SK-N-SH (cell line): Measurements from ENCODE around the gene MSI1. TPM values are rescaled to one million over a fixed set of nuclear protein-coding genes. Genes with fewer than 3 reads are reported as not detected.

Source experiments
- CTCF ChIA-PET: fragments of 300-600, 350-600 bp; formaldehyde crosslinking; extraction: SDS; loops from one replicate; lab custom pipeline; 2021; lab: Yijun Ruan, JAX
- POLR2A ChIA-PET: fragments of 350-600 bp; sonication (Branson Sonifier 250); formaldehyde crosslinking; extraction: SDS; loops from one replicate; lab custom pipeline; 2020; ENCODE audit warnings: antibody characterized with exemption, inconsistent platforms; lab: Yijun Ruan, JAX
- DNase-seq: peaks from one replicate; pipeline ENCODE4 v3.0.0; 2012
- H2AFZ ChIP-seq: fragments of 200-600 bp; sonication (generic); 2 replicates; pipeline ENCODE4 v1.8.1; 2016; ENCODE audit warnings: antibody characterized with exemption, mild to moderate bottlenecking, low read depth
- H3F3A ChIP-seq: fragments of 200-600 bp; sonication (generic); replicated peaks from 2 replicates; pipeline ENCODE3; 2016; ENCODE audit warnings: antibody characterized with exemption, mild to moderate bottlenecking; ENCODE audit not compliant: insufficient read depth
- H3K27ac ChIP-seq, 2 experiments: fragments of 200-500 bp in 1 of 2; fragments of 200-600 bp in 1 of 2; sonication (Bioruptor generic) in 1 of 2; sonication (generic), shearing (Covaris generic) in 1 of 2; 2 replicates each; pipeline versions ENCODE4 v1.5.1 to v1.6.1; 2014 to 2016; ENCODE audit warnings: low read depth in 2 of 2, inconsistent platforms in 1 of 2, low read length in 1 of 2, mild to moderate bottlenecking in 1 of 2, mixed read lengths in 1 of 2
- H3K27me3 ChIP-seq: fragments of 200-600 bp; sonication (generic), shearing (Covaris generic); 2 replicates; pipeline ENCODE4 v1.6.1; 2016; ENCODE audit warnings: mixed run types; ENCODE audit not compliant: insufficient read depth
- H3K36me3 ChIP-seq, 2 experiments: fragments of 200-500 bp in 1 of 2; fragments of 200-600 bp in 1 of 2; sonication (Bioruptor generic) in 1 of 2; sonication (generic) in 1 of 2; replicated peaks in 1 of 2; 2 replicates each; pipeline versions ENCODE3 to v1.5.1; 2014 to 2016; ENCODE audit warnings: low read length in 1 of 2, mild to moderate bottlenecking in 1 of 2; ENCODE audit not compliant: insufficient read depth in 2 of 2, control insufficient read depth in 1 of 2
- H3K4me1 ChIP-seq, 2 experiments: fragments of 200-500 bp in 1 of 2; fragments of 200-600 bp in 1 of 2; sonication (Bioruptor generic) in 1 of 2; sonication (generic), shearing (Covaris generic) in 1 of 2; 2 replicates each; pipeline versions ENCODE4 v1.5.1 to v1.6.1; 2014 to 2016; ENCODE audit warnings: low read depth in 1 of 2, low read length in 1 of 2, mixed run types in 1 of 2; ENCODE audit not compliant: insufficient read depth in 2 of 2, control insufficient read depth in 1 of 2
- H3K4me2 ChIP-seq: fragments of 200-600 bp; sonication (generic), shearing (Covaris generic); 2 replicates; pipeline ENCODE4 v1.6.1; 2017; ENCODE audit warnings: mixed run types
- H3K4me3 ChIP-seq, 2 experiments: fragments of 200-500 bp in 1 of 2; fragments of 200-600 bp in 1 of 2; sonication (Bioruptor generic) in 1 of 2; sonication (generic), shearing (Covaris generic) in 1 of 2; 2 replicates each; pipeline versions ENCODE4 v1.5.1 to v1.8.1; 2014 to 2016; ENCODE audit warnings: low read depth in 2 of 2, inconsistent platforms in 1 of 2, low read length in 1 of 2, mild to moderate bottlenecking in 1 of 2, mixed read lengths in 1 of 2, moderate library complexity in 1 of 2
- H3K79me2 ChIP-seq: fragments of 200-600 bp; sonication (generic); 2 replicates; pipeline ENCODE4 v1.8.1; 2017; ENCODE audit warnings: mild to moderate bottlenecking; ENCODE audit not compliant: insufficient read depth
- H3K9ac ChIP-seq: fragments of 200-600 bp; sonication (generic); 2 replicates; pipeline ENCODE4 v1.6.1; 2017; ENCODE audit warnings: mixed run types
- H3K9me2 ChIP-seq: fragments of 200-600 bp; sonication (generic); 2 replicates; pipeline ENCODE4 v1.6.1; 2017; ENCODE audit warnings: mixed run types
- H3K9me3 ChIP-seq: fragments of 200-600 bp; sonication (generic); 2 replicates; pipeline ENCODE4 v1.6.1; 2017; ENCODE audit warnings: mixed run types, mild to moderate bottlenecking, moderate library complexity
- H4K20me1 ChIP-seq: fragments of 200-600 bp; sonication (generic); 2 replicates; pipeline ENCODE4 v1.6.1; 2017; ENCODE audit warnings: mild to moderate bottlenecking, mixed run types; ENCODE audit not compliant: insufficient read depth
- CHD2 ChIP-seq: fragments of 150-350 bp; IDR thresholded peaks from 2 replicates; pipeline ENCODE4 v1.6.1; 2018; ENCODE audit warnings: low read length; ENCODE audit not compliant: partially characterized antibody
- EZH2phosphoT487 ChIP-seq: fragments of 200-600 bp; sonication (generic); IDR thresholded peaks from 2 replicates; pipeline ENCODE4 v1.6.1; 2017; ENCODE audit warnings: low read depth, mixed run types, mild to moderate bottlenecking, antibody characterized with exemption, moderate library complexity, borderline replicate concordance
- FOSL2 ChIP-seq: IDR thresholded peaks from 2 replicates; pipeline ENCODE4 v1.4.0; 2012; ENCODE audit warnings: low read depth, mild to moderate bottlenecking, moderate library complexity, borderline replicate concordance
- FOXM1 ChIP-seq: IDR thresholded peaks from 2 replicates; pipeline ENCODE4 v1.4.0; 2012; ENCODE audit warnings: low read depth, mild to moderate bottlenecking
- GABPA ChIP-seq: IDR thresholded peaks from 2 replicates; pipeline ENCODE4 v1.4.0; 2012; ENCODE audit warnings: low read depth, mild to moderate bottlenecking
- JUND ChIP-seq: IDR thresholded peaks from 2 replicates; pipeline ENCODE4 v1.4.0; 2012
- TCF12 ChIP-seq: IDR thresholded peaks from 2 replicates; pipeline ENCODE4 v1.4.0; 2012
- YY1 ChIP-seq: IDR thresholded peaks from 2 replicates; pipeline ENCODE4 v1.4.0; 2012; ENCODE audit warnings: low read depth, mild to moderate bottlenecking
- WGBS: methylation state at CpG from one replicate; pipeline ENCODE4 v1.1.6; 2017; ENCODE audit warnings: low lambda C conversion rate; 5-methylcytosine and 5-hydroxymethylcytosine counted together
- polyA plus RNA-seq, 3 experiments: library from polyadenylated mRNA; depleted of rRNA; stranded (reverse); fragments of >200 nt; gene quantifications; 2 replicates each; pipeline ENCODE4 v1.2.3, GENCODE V29; 2012
- TF ChIP-seq, protein P1 (sequence below): IDR thresholded peaks from 2 replicates; pipeline ENCODE4; 2012
- TF ChIP-seq, protein P2 (sequence below): IDR thresholded peaks from 2 replicates; pipeline ENCODE4 v1.6.1; 2012; ENCODE audit warnings: mild to moderate bottlenecking, low read depth, low read length, moderate library complexity
- TF ChIP-seq, protein P3 (sequence below): IDR thresholded peaks from 2 replicates; pipeline ENCODE4 v1.4.0; 2012; ENCODE audit warnings: low read depth, borderline replicate concordance
- TF ChIP-seq, protein P4 (sequence below): IDR thresholded peaks from 2 replicates; pipeline ENCODE4 v1.4.0; 2012; ENCODE audit warnings: low read depth
- TF ChIP-seq, protein P5 (sequence below): fragments of 150-350 bp; IDR thresholded peaks from 2 replicates; pipeline ENCODE4 v1.6.1; 2017; ENCODE audit warnings: antibody characterized with exemption, low read length, low read depth, borderline replicate concordance

Gene MSI1
- polyA plus RNA-seq, 1 of the 3 experiments (the other 2 are of a cell fraction) = 1.7 TPM

DNA sequence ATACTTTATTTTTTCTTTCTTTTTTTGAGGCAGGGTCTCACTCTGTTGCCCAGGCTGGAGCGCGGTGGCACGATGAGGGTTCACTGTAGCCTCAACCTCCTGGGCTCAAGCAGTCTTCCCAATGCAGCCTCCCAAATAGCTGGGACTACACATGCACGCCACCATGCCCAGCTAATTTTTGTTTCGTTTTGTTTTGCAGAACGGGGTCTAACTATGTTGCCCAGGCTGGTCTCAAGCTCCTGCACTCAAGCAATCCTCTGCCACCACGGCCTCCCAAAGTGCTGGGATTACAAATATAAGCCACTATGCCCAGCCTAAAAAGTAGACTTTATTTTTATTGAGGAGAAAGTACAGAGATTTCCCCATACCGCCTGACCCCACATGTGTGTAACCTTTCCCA is 4.7 kb upstream of the MSI1 start:
- TF ChIP-seq JUND = no peak
- TF ChIP-seq, protein P1, sequence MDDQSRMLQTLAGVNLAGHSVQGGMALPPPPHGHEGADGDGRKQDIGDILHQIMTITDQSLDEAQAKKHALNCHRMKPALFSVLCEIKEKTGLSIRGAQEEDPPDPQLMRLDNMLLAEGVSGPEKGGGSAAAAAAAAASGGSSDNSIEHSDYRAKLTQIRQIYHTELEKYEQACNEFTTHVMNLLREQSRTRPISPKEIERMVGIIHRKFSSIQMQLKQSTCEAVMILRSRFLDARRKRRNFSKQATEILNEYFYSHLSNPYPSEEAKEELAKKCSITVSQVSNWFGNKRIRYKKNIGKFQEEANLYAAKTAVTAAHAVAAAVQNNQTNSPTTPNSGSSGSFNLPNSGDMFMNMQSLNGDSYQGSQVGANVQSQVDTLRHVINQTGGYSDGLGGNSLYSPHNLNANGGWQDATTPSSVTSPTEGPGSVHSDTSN = no peak
- no peak for TF ChIP-seq CHD2
- TF ChIP-seq YY1 = no peak
- no peak for TF ChIP-seq TCF12
- TF ChIP-seq, all 33 proteins: peak for 0
- no peaks in the 10 kb centered on the region for H4K20me1 ChIP-seq
- H3K4me1 ChIP-seq = peaks cover 0 to 2% of the 10 kb centered on the region in 2 experiments; a peak in 1 of 4 replicates
- H3K79me2 ChIP-seq = no peaks in the 10 kb centered on the region
- no peaks in the 10 kb centered on the region for H3F3A ChIP-seq
- H3K9me3 ChIP-seq = no peaks in the 10 kb centered on the region
- DNase-seq = no peak
- no peak overlapping the region for H2AFZ ChIP-seq
- H3K27ac ChIP-seq = no peak overlapping the region
- no peak overlapping the region for H3K4me2 ChIP-seq
- H3K9me2 ChIP-seq = no peaks in the 10 kb centered on the region
- H3K36me3 ChIP-seq = no peaks in the 10 kb centered on the region
- H3K4me3 ChIP-seq = no peak overlapping the region
- no peak overlapping the region for H3K9ac ChIP-seq
- 87% methylated on average over 8 of the region's 8 CpGs for WGBS
- CTCF ChIA-PET = interaction anchor here (2.2 kb wide), 1 partner anchor 56 kb away, joined by 8 read pairs; no protein-coding TSS in a partner anchor
- H3K27me3 ChIP-seq = peaks cover 41% of the 10 kb centered on the region
- POLR2A ChIA-PET = interaction anchor here (1.3 kb wide), 1 partner anchor 13 kb away, joined by 3 read pairs; no protein-coding TSS in a partner anchor

DNA sequence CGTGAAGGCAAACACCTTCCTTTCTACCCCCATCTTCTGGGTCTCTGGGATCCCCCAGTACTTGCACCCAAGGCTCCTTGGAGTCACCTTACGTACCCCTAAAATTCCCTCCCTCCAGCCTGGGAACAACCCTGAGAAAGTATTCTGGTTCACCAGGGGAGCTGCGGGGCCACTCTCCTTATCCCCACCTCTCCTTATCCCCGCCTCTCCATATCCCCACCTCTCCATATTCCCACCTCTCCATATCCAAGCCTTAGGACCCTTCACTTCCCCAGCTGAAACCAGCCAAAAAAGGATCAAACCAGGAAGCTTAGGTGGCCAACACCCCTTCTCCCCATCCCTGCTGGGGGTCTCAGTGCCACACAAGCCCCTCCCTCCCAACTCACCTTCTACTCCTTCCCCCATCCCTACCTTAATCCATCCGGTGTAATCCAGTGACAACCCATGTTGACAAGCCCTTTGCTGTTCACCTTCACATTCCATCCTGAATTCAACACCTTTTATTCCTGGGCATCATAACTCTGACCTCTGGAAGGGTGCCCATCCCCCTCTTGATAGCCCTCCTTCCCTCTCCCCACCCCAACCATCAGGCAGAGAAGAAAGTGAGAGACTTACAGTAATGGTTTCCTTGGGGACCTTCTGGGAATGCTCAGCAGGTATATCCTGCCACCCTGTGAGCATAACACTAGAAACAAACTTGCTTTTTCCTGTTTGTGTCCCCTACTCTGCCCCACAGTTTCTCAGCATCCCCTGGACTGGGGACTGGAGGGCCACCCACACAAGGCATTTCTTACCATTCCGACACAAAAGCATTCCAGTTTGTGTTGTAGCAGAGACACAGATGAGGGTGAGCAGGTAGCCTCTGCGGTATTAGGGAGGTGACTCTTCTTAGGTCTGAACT is 1.6 kb upstream of the MSI1 start:
- TF ChIP-seq YY1 = no peak
- TF ChIP-seq, protein P2, sequence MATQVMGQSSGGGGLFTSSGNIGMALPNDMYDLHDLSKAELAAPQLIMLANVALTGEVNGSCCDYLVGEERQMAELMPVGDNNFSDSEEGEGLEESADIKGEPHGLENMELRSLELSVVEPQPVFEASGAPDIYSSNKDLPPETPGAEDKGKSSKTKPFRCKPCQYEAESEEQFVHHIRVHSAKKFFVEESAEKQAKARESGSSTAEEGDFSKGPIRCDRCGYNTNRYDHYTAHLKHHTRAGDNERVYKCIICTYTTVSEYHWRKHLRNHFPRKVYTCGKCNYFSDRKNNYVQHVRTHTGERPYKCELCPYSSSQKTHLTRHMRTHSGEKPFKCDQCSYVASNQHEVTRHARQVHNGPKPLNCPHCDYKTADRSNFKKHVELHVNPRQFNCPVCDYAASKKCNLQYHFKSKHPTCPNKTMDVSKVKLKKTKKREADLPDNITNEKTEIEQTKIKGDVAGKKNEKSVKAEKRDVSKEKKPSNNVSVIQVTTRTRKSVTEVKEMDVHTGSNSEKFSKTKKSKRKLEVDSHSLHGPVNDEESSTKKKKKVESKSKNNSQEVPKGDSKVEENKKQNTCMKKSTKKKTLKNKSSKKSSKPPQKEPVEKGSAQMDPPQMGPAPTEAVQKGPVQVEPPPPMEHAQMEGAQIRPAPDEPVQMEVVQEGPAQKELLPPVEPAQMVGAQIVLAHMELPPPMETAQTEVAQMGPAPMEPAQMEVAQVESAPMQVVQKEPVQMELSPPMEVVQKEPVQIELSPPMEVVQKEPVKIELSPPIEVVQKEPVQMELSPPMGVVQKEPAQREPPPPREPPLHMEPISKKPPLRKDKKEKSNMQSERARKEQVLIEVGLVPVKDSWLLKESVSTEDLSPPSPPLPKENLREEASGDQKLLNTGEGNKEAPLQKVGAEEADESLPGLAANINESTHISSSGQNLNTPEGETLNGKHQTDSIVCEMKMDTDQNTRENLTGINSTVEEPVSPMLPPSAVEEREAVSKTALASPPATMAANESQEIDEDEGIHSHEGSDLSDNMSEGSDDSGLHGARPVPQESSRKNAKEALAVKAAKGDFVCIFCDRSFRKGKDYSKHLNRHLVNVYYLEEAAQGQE = no peak
- TF ChIP-seq FOSL2 = no peak
- TF ChIP-seq EZH2phosphoT487 = no peak
- TF ChIP-seq, protein P1 = no peak
- TF ChIP-seq, protein P3, sequence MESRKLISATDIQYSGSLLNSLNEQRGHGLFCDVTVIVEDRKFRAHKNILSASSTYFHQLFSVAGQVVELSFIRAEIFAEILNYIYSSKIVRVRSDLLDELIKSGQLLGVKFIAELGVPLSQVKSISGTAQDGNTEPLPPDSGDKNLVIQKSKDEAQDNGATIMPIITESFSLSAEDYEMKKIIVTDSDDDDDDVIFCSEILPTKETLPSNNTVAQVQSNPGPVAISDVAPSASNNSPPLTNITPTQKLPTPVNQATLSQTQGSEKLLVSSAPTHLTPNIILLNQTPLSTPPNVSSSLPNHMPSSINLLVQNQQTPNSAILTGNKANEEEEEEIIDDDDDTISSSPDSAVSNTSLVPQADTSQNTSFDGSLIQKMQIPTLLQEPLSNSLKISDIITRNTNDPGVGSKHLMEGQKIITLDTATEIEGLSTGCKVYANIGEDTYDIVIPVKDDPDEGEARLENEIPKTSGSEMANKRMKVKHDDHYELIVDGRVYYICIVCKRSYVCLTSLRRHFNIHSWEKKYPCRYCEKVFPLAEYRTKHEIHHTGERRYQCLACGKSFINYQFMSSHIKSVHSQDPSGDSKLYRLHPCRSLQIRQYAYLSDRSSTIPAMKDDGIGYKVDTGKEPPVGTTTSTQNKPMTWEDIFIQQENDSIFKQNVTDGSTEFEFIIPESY = no peak
- no peak for TF ChIP-seq FOXM1
- TF ChIP-seq, protein P4, sequence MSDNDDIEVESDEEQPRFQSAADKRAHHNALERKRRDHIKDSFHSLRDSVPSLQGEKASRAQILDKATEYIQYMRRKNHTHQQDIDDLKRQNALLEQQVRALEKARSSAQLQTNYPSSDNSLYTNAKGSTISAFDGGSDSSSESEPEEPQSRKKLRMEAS = no peak
- TF ChIP-seq GABPA = no peak
- TF ChIP-seq, protein P5, sequence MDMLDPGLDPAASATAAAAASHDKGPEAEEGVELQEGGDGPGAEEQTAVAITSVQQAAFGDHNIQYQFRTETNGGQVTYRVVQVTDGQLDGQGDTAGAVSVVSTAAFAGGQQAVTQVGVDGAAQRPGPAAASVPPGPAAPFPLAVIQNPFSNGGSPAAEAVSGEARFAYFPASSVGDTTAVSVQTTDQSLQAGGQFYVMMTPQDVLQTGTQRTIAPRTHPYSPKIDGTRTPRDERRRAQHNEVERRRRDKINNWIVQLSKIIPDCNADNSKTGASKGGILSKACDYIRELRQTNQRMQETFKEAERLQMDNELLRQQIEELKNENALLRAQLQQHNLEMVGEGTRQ = no peak
- H3F3A ChIP-seq = peaks cover 5% of the 10 kb centered on the region
- DNase-seq = no peak
- no peaks in the 10 kb centered on the region for H3K9me2 ChIP-seq
- no peak overlapping the region for H3K9ac ChIP-seq
- WGBS = 83% methylated on average over 7 of the region's 7 CpGs
- no peaks in the 10 kb centered on the region for H4K20me1 ChIP-seq
- POLR2A ChIA-PET = interaction anchor here (1.0 kb wide), 1 partner anchor 9 kb away, joined by 3 read pairs; no protein-coding TSS in a partner anchor
- H3K27ac ChIP-seq = no peak overlapping the region
- no peaks in the 10 kb centered on the region for H3K36me3 ChIP-seq
- no peak overlapping the region for H3K4me3 ChIP-seq
- peaks cover 0 to 14% of the 10 kb centered on the region in 2 experiments; a peak in 1 of 4 replicates for H3K4me1 ChIP-seq
- peaks cover 47% of the 10 kb centered on the region for H3K27me3 ChIP-seq
- H3K9me3 ChIP-seq = no peaks in the 10 kb centered on the region
- CTCF ChIA-PET = interaction anchor here (0.6 to 1.3 kb wide), 2 partner anchors 14 to 98 kb away, joined by 3 to 6 read pairs; no protein-coding TSS in a partner anchor
- H2AFZ ChIP-seq = no peak overlapping the region
- H3K4me2 ChIP-seq = no peak overlapping the region
- H3K79me2 ChIP-seq = no peaks in the 10 kb centered on the region
